Ishikawa (cell line): Measurements from ENCODE around the gene MYL5.

ENCODE experiments used
- CEBPB ChIP-seq: IDR thresholded peaks from 2 replicates; pipeline ENCODE4 v1.6.1; 2012
- CREB1 ChIP-seq: IDR thresholded peaks from 2 replicates; pipeline ENCODE4 v1.6.1; 2012; ENCODE audit warnings: low read depth
- EGR1 ChIP-seq: IDR thresholded peaks from 2 replicates; pipeline ENCODE4 v1.6.1; 2012
- EP300 ChIP-seq: IDR thresholded peaks from 2 replicates; pipeline ENCODE4 v1.6.1; 2012; ENCODE audit warnings: borderline replicate concordance
- FOXM1 ChIP-seq: IDR thresholded peaks from 2 replicates; pipeline ENCODE4 v1.6.1; 2012; ENCODE audit warnings: low read depth, borderline replicate concordance
- RAD21 ChIP-seq: IDR thresholded peaks from 2 replicates; pipeline ENCODE4 v1.6.1; 2012; ENCODE audit warnings: low read depth
- REST ChIP-seq: IDR thresholded peaks from 2 replicates; pipeline ENCODE4 v1.6.1; 2012; ENCODE audit warnings: low read depth, mild to moderate bottlenecking
- TAF1 ChIP-seq: IDR thresholded peaks from 2 replicates; pipeline ENCODE4 v1.6.1; 2012; ENCODE audit warnings: low read depth, mild to moderate bottlenecking
- TCF12 ChIP-seq: IDR thresholded peaks from 2 replicates; pipeline ENCODE4 v1.6.1; 2012; ENCODE audit warnings: low read depth
- TEAD4 ChIP-seq: IDR thresholded peaks from 2 replicates; pipeline ENCODE4 v1.6.1; 2012
- YY1 ChIP-seq: IDR thresholded peaks from 2 replicates; pipeline ENCODE4 v1.6.1; 2012; ENCODE audit warnings: low read depth
- ZBTB7A ChIP-seq: IDR thresholded peaks from 2 replicates; pipeline ENCODE4 v1.6.1; 2012; ENCODE audit warnings: low read depth
- TF ChIP-seq, protein P1 (sequence below): IDR thresholded peaks from 2 replicates; pipeline ENCODE4 v1.6.1; 2012
- TF ChIP-seq, protein P2 (sequence below): IDR thresholded peaks from 2 replicates; pipeline ENCODE4 v1.6.1; 2012

The MYL5 gene

DNA sequence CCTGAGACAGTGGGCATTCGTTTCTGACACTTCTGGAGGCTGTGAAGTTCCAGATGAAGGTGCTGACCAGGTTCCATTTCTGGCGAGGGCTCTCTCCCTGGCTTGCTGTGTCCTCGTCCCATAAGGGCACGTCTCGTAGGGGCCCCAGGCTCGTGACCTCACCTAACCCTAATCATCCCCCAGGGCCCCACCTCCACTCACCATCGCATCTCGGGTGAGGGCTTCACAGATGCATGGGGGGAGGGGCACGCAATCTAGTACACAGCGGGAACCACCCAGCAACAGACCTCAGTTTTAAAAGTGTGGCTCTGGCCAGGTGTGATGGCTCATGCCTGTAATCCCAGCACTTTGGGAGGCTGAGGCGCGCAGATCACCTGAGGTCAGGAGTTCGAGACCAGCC, 26.9 kb upstream of the MYL5 start:
- no peak for TF ChIP-seq CEBPB
- TF ChIP-seq EP300, result no peak
- TF ChIP-seq EGR1, result no peak
- no peak for TF ChIP-seq FOXM1
- TF ChIP-seq TAF1, result no peak
- TF ChIP-seq TEAD4, result no peak
- no peak for TF ChIP-seq ZBTB7A
- TF ChIP-seq, protein P1, sequence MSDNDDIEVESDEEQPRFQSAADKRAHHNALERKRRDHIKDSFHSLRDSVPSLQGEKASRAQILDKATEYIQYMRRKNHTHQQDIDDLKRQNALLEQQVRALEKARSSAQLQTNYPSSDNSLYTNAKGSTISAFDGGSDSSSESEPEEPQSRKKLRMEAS, result no peak
- TF ChIP-seq REST, result no peak
- TF ChIP-seq CREB1, result no peak
- TF ChIP-seq, protein P2, sequence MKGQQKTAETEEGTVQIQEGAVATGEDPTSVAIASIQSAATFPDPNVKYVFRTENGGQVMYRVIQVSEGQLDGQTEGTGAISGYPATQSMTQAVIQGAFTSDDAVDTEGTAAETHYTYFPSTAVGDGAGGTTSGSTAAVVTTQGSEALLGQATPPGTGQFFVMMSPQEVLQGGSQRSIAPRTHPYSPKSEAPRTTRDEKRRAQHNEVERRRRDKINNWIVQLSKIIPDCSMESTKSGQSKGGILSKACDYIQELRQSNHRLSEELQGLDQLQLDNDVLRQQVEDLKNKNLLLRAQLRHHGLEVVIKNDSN, result no peak

GRCh38 chr4:648579-649292, 25.6 kb upstream of the MYL5 start:
- TF ChIP-seq EGR1 (no peak), RAD21 (no peak), REST (no peak), TAF1 (no peak), FOXM1 (no peak), YY1 (no peak)
- TF ChIP-seq, protein P2, result no peak

GRCh38 chr4:649293-649625, 25.1 kb upstream of the MYL5 start:
- TF ChIP-seq EGR1, result no peak
- TF ChIP-seq TCF12, result no peak
- TF ChIP-seq CEBPB, result no peak
- no peak for TF ChIP-seq CREB1
- TF ChIP-seq EP300, result no peak
- no peak for TF ChIP-seq FOXM1

GRCh38 chr4:649751-650310, 24.5 kb upstream of the MYL5 start:
- TF ChIP-seq YY1 (no peak), FOXM1 (no peak), TEAD4 (no peak), TAF1 (no peak), ZBTB7A (no peak), TCF12 (no peak), REST (no peak), EP300 (no peak), CEBPB (no peak), RAD21 (no peak), CREB1 (no peak)
- TF ChIP-seq, protein P1, result no peak
- TF ChIP-seq, protein P2, result no peak
